GM12891 (cell line): Measurements from ENCODE around the gene FOXA3.

Experiments
- POLR2A ChIP-seq: IDR thresholded peaks from 2 replicates; pipeline ENCODE4 v1.6.1; 2011; ENCODE audit warnings: low read depth, low read length, control low read depth
- POLR2AphosphoS5 ChIP-seq: IDR thresholded peaks from 2 replicates; pipeline ENCODE4 v1.6.1; 2011; ENCODE audit warnings: low read depth, low read length, control low read depth
- TAF1 ChIP-seq: IDR thresholded peaks from 2 replicates; pipeline ENCODE4 v1.6.1; 2011; ENCODE audit warnings: low read depth, low read length, control low read depth

DNA sequence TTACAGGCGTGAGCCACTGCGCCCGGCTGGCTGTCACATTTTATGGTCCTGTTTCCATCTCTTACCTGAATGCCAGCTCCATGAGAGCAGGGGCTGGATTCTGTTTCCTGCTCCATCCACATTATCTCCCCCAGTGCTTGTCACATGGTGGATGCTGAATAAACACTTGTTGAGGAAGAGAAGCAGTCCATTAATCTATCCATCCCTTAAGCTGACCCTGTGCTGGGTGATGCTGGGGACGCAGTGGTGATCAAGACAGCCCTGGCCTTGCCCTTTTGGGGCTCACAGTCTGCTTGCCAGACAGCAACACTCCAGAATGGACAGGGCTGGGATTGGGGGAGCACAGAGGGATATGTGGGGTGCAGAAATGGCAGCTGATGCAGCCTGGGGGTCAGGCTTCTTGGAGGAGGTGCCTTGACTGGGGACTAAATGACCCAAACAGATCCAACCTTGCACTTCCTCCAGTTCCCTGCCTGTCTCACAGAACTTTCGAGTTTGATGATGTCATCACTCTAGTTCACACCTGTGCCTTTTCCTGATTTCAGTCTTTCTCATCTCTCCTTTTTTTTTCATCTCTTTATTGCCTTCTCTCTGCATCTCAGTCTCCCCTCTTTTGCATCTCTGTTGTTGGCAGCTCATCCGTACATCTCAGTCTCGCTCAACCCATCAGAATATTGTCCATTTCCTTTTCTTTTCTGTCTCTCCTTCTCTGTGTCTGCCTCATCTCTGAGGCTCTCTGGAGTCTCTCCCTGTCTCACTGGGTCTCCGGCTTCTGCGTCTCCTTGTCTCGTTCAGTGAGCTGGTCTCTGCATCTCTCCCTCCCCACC, 17.2 kb downstream of the FOXA3 start:
- TF ChIP-seq TAF1 (no peak), POLR2A (no peak), POLR2AphosphoS5 (no peak)
